CD8-positive, alpha-beta memory T cell (primary cell): Measurements from ENCODE around the gene CFAP65. TPM values are rescaled to one million over a fixed set of nuclear protein-coding genes. Genes with fewer than 3 reads are reported as not detected.

Source experiments
- CTCF ChIA-PET: fragments of 350-600 bp; sonication (Branson Sonifier 250); formaldehyde crosslinking; loops from one replicate; lab custom pipeline; 2021; ENCODE audit warnings: antibody characterized with exemption; lab: Charles Lee
- POLR2A ChIA-PET: fragments of 350-600 bp; sonication (Branson Sonifier 250); formaldehyde crosslinking; loops from one replicate; lab custom pipeline; 2021; ENCODE audit warnings: antibody characterized with exemption; lab: Charles Lee
- DNase-seq, 5 donors: peaks; one replicate each; pipeline versions ENCODE4 v3.0.0 to v3.0.0-alpha.2; 2020 to 2022; ENCODE audit warnings: mixed read lengths in 1 of 5
- H3K27ac ChIP-seq: one replicate; pipeline ENCODE4 v1.7.0; 2013; ENCODE audit warnings: low read depth, mild to moderate bottlenecking, low read length, moderate library complexity
- H3K27me3 ChIP-seq: 2 replicates; pipeline ENCODE4 v1.7.0; 2013; ENCODE audit warnings: low read length, mild to moderate bottlenecking; ENCODE audit not compliant: insufficient read depth, poor library complexity, severe bottlenecking
- H3K36me3 ChIP-seq: 2 replicates; pipeline ENCODE4 v1.7.0; 2013; ENCODE audit warnings: mild to moderate bottlenecking, low read length, moderate library complexity; ENCODE audit not compliant: insufficient read depth
- H3K4me1 ChIP-seq: 2 replicates; pipeline ENCODE4 v1.7.0; 2013; ENCODE audit warnings: mild to moderate bottlenecking, low read length, moderate library complexity; ENCODE audit not compliant: insufficient read depth
- H3K4me3 ChIP-seq: 2 replicates; pipeline ENCODE4 v1.7.0; 2013; ENCODE audit warnings: mild to moderate bottlenecking, low read length
- H3K9me3 ChIP-seq: 2 replicates; pipeline ENCODE4 v1.7.0; 2013; ENCODE audit warnings: mild to moderate bottlenecking, low read length
- H3K27ac Mint-ChIP-seq, 8 donors: one replicate each; pipeline ENCODE4 v1.8.0; 2020 to 2021; ENCODE audit warnings: mixed read lengths in 8 of 8, mild to moderate bottlenecking in 6 of 8, inconsistent platforms in 3 of 8, moderate library complexity in 3 of 8
- H3K27me3 Mint-ChIP-seq, 2 donors: one replicate each; pipeline ENCODE4 v1.8.0; 2020 to 2021; ENCODE audit warnings: mixed read lengths in 2 of 2, mild to moderate bottlenecking in 1 of 2, moderate library complexity in 1 of 2
- H3K36me3 Mint-ChIP-seq, 3 donors: one replicate each; pipeline ENCODE4 v1.8.0; 2020 to 2021; ENCODE audit warnings: mixed read lengths in 3 of 3, inconsistent platforms in 1 of 3, mild to moderate bottlenecking in 1 of 3
- H3K4me1 Mint-ChIP-seq, 3 donors: one replicate each; pipeline ENCODE4 v1.8.0; 2020 to 2021; ENCODE audit warnings: mixed read lengths in 3 of 3, inconsistent platforms in 1 of 3, mild to moderate bottlenecking in 1 of 3
- H3K4me3 Mint-ChIP-seq, 7 donors: one replicate each; pipeline ENCODE4 v1.8.0; 2020 to 2021; ENCODE audit warnings: mixed read lengths in 7 of 7, mild to moderate bottlenecking in 6 of 7, moderate library complexity in 4 of 7, inconsistent platforms in 2 of 7
- H3K9me3 Mint-ChIP-seq, 5 donors: one replicate each; pipeline ENCODE4 v1.8.0; 2020 to 2022; ENCODE audit warnings: mixed read lengths in 5 of 5, mild to moderate bottlenecking in 3 of 5, moderate library complexity in 2 of 5, inconsistent platforms in 1 of 5
- polyA plus RNA-seq: library from polyadenylated mRNA; unstranded; fragments of 300-500 nt; fragmentation: Illumina TruSeq; gene quantifications from one replicate; pipeline ENCODE4 v1.2.3, GENCODE V29; 2021
- total RNA-seq, 2 experiments: library from RNA; stranded (reverse); gene quantifications; one replicate each; pipeline ENCODE4 v1.2.3, GENCODE V29; 2021

Gene CFAP65
- total and polyA plus RNA-seq, 3 experiments from 2014 or later = not detected

DNA sequence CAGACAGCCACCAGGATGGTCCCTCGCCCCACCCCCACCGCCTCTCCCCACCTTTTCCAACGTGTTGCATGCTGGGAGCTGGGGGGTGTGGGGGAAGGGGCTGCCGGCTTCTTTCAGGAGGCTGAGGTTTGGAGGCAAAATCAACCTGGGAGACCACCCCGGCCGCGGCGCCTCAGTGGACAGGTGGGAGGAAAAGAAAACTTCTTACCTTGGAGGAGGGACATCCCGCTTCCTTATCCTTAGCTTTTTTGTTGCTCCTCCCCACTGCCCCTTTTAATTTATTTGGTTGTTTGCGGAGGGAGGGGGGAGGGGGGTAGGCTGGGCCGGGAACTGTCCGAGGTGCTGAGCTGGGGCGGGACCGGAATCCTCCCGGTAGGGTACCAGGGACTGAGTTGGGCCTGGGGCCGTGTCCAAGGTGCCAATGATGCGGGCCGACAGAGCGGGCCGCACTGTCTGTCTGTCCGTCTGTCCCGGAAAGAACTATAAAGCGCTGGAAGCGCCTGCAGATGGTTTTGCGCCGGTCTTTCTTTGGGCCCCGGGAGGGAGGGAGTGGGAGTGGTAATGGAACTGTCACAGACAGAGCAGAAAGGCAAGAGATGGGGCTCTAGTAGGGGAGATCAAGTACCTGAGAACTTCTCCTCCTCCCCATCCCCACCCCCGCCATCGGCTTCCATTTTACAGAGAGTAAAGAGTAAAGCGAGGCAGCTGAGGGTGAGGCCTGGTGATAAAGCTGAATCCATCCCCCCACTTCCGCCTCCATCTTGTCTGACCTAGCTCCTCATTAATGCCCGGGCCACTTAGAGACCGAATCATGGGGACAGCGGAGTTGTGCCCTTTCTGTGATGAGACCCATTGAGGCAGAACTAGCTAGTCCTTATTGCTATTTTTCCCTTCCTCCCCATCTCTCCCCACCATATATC lies 79.4 kb downstream of the CFAP65 start:
- Histone ChIP-seq H3K9me3 (no peaks in the 10 kb centered on the region), H3K27ac (no peak overlapping the region), H3K4me1 (peaks cover 11% of the 10 kb centered on the region), H3K27me3 (peaks cover 48% of the 10 kb centered on the region), H3K36me3 (no peaks in the 10 kb centered on the region), H3K4me3 (no peak overlapping the region)
- DNase-seq = no peak
- H3K4me3 Mint-ChIP-seq = peak overlapping the region in 2 of 7 donors; percentile 19 to 36
- ChIA-PET CTCF (interaction anchor here (1.6 kb wide), 1 partner anchor 18 kb away, joined by 5 read pairs; no protein-coding TSS in a partner anchor), POLR2A (no interaction called here)
- peaks cover 0 to 7% (median 0%) of the 10 kb centered on the region in 3 donors for H3K36me3 Mint-ChIP-seq
- no peak overlapping the region for H3K27ac Mint-ChIP-seq
- H3K4me1 Mint-ChIP-seq = peaks cover 12 to 37% (median 18%) of the 10 kb centered on the region in 3 donors
- peaks cover 77% of the 10 kb centered on the region in 2 donors for H3K27me3 Mint-ChIP-seq
- H3K9me3 Mint-ChIP-seq = peaks cover 0 to 9% (median 0%) of the 10 kb centered on the region in 5 donors

DNA sequence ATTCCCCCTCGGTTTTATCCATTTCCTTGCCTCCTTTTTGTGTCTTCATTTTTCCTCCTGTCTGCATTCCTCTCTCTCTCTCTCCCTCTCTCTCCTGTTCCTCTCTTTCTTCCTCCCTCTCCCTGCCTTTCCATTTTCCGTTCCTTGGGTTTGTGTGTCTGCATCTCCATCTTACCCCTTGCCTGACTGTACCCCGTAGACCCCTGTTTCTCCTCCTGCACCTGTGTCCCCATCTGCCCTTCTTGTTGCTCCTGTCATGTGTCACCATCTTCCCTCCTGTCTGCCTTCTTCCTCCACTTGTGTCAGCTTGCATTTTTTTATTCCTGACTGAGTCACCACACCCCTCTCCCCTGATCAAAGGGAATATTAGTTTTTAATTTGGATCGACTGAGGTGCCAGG lies 80.1 kb downstream of the CFAP65 start:
- H3K27ac Mint-ChIP-seq = peak overlapping the region in 1 of 8 donors; percentile 1
- ChIA-PET CTCF (interaction anchor here (1.6 kb wide), 1 partner anchor 19 kb away, joined by 5 read pairs; no protein-coding TSS in a partner anchor), POLR2A (no interaction called here)
- H3K27me3 Mint-ChIP-seq = peaks cover 77% of the 10 kb centered on the region in 2 donors
- peaks cover 12 to 37% (median 18%) of the 10 kb centered on the region in 3 donors for H3K4me1 Mint-ChIP-seq
- DNase-seq = no peak
- peaks cover 0 to 9% (median 0%) of the 10 kb centered on the region in 5 donors for H3K9me3 Mint-ChIP-seq
- Histone ChIP-seq H3K4me1 (peaks cover 11% of the 10 kb centered on the region), H3K4me3 (no peak overlapping the region), H3K27ac (no peak overlapping the region), H3K36me3 (no peaks in the 10 kb centered on the region), H3K27me3 (peaks cover 48% of the 10 kb centered on the region), H3K9me3 (no peaks in the 10 kb centered on the region)
- H3K4me3 Mint-ChIP-seq = peak overlapping the region in 6 of 7 donors; percentile 19 to 74 (median 54)
- peaks cover 0 to 7% (median 0%) of the 10 kb centered on the region in 3 donors for H3K36me3 Mint-ChIP-seq

DNA sequence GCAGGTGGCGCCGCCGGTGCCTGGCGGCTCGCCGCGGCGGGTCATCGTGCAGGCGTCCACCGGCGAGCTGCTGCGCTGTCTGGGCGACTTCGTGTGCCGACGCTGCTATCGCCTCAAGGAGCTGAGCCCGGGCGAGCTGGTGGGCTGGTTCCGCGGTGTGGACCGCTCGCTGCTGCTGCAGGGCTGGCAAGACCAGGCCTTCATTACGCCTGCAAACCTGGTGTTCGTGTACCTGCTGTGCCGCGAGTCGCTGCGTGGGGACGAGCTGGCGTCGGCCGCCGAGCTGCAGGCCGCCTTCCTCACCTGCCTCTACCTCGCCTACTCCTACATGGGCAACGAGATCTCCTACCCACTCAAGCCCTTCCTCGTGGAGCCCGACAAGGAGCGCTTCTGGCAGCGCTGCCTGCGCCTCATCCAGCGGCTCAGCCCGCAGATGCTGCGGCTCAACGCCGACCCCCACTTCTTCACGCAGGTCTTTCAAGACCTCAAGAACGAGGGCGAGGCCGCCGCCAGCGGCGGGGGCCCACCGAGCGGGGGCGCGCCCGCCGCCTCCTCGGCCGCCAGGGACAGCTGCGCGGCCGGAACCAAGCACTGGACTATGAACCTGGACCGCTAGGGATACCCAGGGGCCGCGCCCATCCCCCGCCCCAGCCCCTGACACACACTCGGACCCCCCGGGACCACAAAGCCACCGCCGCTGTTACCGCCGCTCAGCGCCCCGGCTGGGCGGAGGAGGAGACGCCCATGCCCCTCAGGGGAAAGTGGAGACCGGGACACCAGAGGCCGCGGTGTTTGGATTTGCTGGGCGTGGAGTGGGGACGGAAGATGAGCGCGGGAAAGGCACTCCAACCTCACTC lies 80.8 kb downstream of the CFAP65 start:
- H3K9me3 Mint-ChIP-seq = peaks cover 0 to 9% (median 0%) of the 10 kb centered on the region in 5 donors
- ChIA-PET POLR2A (no interaction called here), CTCF (interaction anchor here (1.6 to 2.8 kb wide), 2 partner anchors 20 to 62 kb away, joined by 5 to 9 read pairs; no protein-coding TSS in a partner anchor)
- peaks cover 12 to 37% (median 18%) of the 10 kb centered on the region in 3 donors for H3K4me1 Mint-ChIP-seq
- no peaks in the 10 kb centered on the region for H3K9me3 ChIP-seq
- H3K27ac ChIP-seq = no peak overlapping the region
- H3K4me1 ChIP-seq = peaks cover 11% of the 10 kb centered on the region
- peak overlapping the region; percentile 55 to 74 (median 63) for H3K4me3 Mint-ChIP-seq
- H3K27ac Mint-ChIP-seq = peak overlapping the region in 1 of 8 donors; percentile 1
- peaks cover 0 to 7% (median 0%) of the 10 kb centered on the region in 3 donors for H3K36me3 Mint-ChIP-seq
- H3K4me3 ChIP-seq = no peak overlapping the region
- H3K27me3 ChIP-seq = peaks cover 48% of the 10 kb centered on the region
- peaks cover 71 to 72% of the 10 kb centered on the region in 2 donors for H3K27me3 Mint-ChIP-seq
- DNase-seq = no peak
- no peaks in the 10 kb centered on the region for H3K36me3 ChIP-seq

DNA sequence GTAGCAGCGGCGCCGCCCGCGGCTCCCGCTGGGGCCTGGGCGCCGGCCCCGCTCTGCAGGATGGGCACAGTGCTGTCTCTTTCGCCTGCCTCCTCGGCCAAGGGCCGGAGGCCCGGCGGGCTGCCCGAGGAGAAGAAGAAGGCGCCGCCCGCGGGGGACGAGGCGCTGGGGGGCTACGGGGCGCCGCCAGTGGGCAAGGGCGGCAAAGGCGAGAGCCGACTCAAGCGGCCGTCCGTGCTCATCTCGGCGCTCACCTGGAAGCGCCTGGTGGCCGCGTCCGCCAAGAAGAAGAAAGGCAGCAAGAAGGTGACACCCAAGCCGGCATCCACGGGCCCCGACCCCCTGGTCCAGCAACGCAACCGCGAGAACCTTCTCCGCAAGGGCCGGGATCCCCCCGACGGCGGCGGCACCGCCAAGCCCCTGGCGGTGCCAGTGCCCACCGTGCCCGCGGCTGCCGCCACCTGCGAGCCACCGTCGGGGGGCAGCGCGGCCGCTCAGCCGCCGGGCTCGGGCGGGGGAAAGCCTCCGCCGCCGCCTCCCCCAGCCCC lies 81.5 kb downstream of the CFAP65 start:
- Histone ChIP-seq H3K4me3 (no peak overlapping the region), H3K36me3 (no peaks in the 10 kb centered on the region), H3K27ac (no peak overlapping the region), H3K4me1 (peaks cover 11% of the 10 kb centered on the region), H3K9me3 (no peaks in the 10 kb centered on the region), H3K27me3 (peaks cover 48% of the 10 kb centered on the region)
- peaks cover 0 to 7% (median 0%) of the 10 kb centered on the region in 3 donors for H3K36me3 Mint-ChIP-seq
- no peak for DNase-seq
- ChIA-PET POLR2A (no interaction called here), CTCF (interaction anchor here (1.6 to 2.8 kb wide), 2 partner anchors 21 to 62 kb away, joined by 5 to 9 read pairs; no protein-coding TSS in a partner anchor)
- peaks cover 12 to 37% (median 18%) of the 10 kb centered on the region in 3 donors for H3K4me1 Mint-ChIP-seq
- H3K27ac Mint-ChIP-seq = no peak overlapping the region
- peaks cover 67 to 74% of the 10 kb centered on the region in 2 donors for H3K27me3 Mint-ChIP-seq
- peaks cover 0 to 9% (median 0%) of the 10 kb centered on the region in 5 donors for H3K9me3 Mint-ChIP-seq
- no peak overlapping the region for H3K4me3 Mint-ChIP-seq

DNA sequence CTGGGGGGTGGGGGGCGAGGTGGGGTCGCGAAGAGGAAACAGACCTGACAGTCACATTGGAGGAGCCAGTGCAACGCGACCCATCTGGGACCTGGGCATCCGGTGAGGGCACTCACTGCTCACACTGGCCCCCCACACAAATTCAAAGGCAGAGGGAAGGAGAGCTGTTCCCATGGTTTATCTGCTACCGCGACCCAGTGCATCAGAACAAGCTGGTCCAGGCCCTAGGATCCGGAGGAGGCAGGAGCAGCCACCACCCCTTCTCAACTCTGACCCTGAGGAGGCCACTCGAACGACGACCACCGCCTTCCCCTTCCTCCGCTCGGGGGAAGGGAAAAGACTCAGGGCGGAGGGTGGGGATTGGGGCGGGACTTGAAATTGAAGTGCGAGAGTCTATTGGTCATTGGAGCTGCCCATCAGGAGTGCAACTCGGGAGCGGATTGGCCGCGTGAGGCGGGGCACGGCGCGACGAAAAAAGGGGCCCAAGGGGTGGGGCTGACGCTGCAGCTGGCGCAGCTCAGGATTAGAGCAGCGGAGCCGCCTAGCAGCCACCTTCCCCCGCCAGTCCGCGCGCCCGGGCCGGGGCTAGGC lies 82.1 kb downstream of the CFAP65 start, which contains the start of gene CDK5R2:
TSS of gene CDK5R2 (plus strand) at position 526 of the 591 bp plus-strand sequence. CDS start 155 bp downstream, outside the sequence.
- Histone ChIP-seq H3K27me3 (peaks cover 48% of the 10 kb centered on the region), H3K4me3 (no peak within 1 kb of the TSS), H3K27ac (no peak within 1 kb of the TSS), H3K36me3 (no peaks in the 10 kb centered on the region), H3K9me3 (no peaks in the 10 kb centered on the region), H3K4me1 (peaks cover 11% of the 10 kb centered on the region)
- CTCF ChIA-PET = interaction anchor here (1.5 to 2.8 kb wide), 3 partner anchors 21 to 67 kb away, joined by 3 to 9 read pairs (median 5); no protein-coding TSS in a partner anchor
- H3K4me3 Mint-ChIP-seq = peak within 1 kb of the TSS; percentile 59 to 85 (median 72)
- POLR2A ChIA-PET = no interaction called here
- peaks cover 12 to 37% (median 18%) of the 10 kb centered on the region in 3 donors for H3K4me1 Mint-ChIP-seq
- peak; percentile 39 to 73 (median 53) for DNase-seq
- peaks cover 0 to 7% (median 0%) of the 10 kb centered on the region in 3 donors for H3K36me3 Mint-ChIP-seq
- H3K27ac Mint-ChIP-seq = peak within 1 kb of the TSS in 2 of 8 donors; percentile 32 to 34
- H3K27me3 Mint-ChIP-seq = peaks cover 61 to 74% of the 10 kb centered on the region in 2 donors
- peaks cover 0 to 4% (median 0%) of the 10 kb centered on the region in 5 donors for H3K9me3 Mint-ChIP-seq

DNA sequence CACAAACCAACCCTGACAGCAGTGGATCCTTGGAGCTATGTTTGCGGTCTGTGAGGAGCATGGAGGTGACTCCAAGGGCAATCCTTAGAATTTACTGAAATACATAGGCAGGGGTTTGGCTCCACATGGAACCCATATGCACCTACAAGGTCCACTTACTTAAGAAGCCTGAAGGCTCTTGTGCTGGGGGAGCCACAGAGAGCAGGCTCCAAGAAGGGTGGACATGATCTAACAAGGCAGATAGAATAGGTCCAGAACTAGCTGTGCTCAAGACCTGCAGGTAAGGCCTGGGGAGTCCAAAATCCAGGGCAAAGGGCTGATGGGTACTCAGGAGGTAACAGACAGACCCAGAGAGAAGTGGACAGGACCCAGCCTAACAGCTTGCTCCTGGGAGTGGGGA lies 83.0 kb downstream of the CFAP65 start:
- POLR2A ChIA-PET = no interaction called here
- H3K36me3 ChIP-seq = no peaks in the 10 kb centered on the region
- no peaks in the 10 kb centered on the region for H3K9me3 ChIP-seq
- peaks cover 41% of the 10 kb centered on the region for H3K27me3 ChIP-seq
- H3K4me3 Mint-ChIP-seq = peak overlapping the region in 6 of 7 donors; percentile 3 to 79 (median 40)
- peaks cover 10 to 36% (median 18%) of the 10 kb centered on the region in 3 donors for H3K4me1 Mint-ChIP-seq
- no peak overlapping the region for H3K27ac Mint-ChIP-seq
- no peak overlapping the region for H3K4me3 ChIP-seq
- peaks cover 11% of the 10 kb centered on the region for H3K4me1 ChIP-seq
- CTCF ChIA-PET = interaction anchor here (1.5 to 2.8 kb wide), 3 partner anchors 22 to 66 kb away, joined by 3 to 9 read pairs (median 5); no protein-coding TSS in a partner anchor
- peaks cover 0 to 4% (median 0%) of the 10 kb centered on the region in 5 donors for H3K9me3 Mint-ChIP-seq
- no peak for DNase-seq
- no peaks in the 10 kb centered on the region for H3K36me3 Mint-ChIP-seq
- peaks cover 54 to 73% of the 10 kb centered on the region in 2 donors for H3K27me3 Mint-ChIP-seq
- H3K27ac ChIP-seq = no peak overlapping the region
